Spinal cord (tissue), 10 donors: ENCODE data around the gene C8G. TPM values are rescaled to one million over a fixed set of nuclear protein-coding genes. Genes with fewer than 3 reads are reported as not detected.

Experiments
- DNase-seq, 6 donors: peaks; one replicate each; pipeline versions ENCODE4 v3.0.0 to v3.0.0-alpha.2; 2013 to 2015; ENCODE audit warnings: low spot score in 6 of 6, low read depth in 4 of 6
- H3K27ac ChIP-seq: one replicate; pipeline ENCODE4 v1.5.1; 2013; ENCODE audit warnings: low read depth, low read length, control low read depth
- H3K27me3 ChIP-seq: one replicate; pipeline ENCODE4 v1.6.1; 2013; ENCODE audit warnings: low read length; ENCODE audit not compliant: control insufficient read depth, insufficient read depth
- H3K36me3 ChIP-seq: one replicate; pipeline ENCODE4 v1.6.1; 2013; ENCODE audit warnings: low read length; ENCODE audit not compliant: control insufficient read depth, insufficient read depth
- H3K4me1 ChIP-seq: one replicate; pipeline ENCODE4 v1.6.1; 2013; ENCODE audit warnings: low read length; ENCODE audit not compliant: control insufficient read depth, insufficient read depth
- H3K4me3 ChIP-seq: one replicate; pipeline ENCODE4 v1.5.1; 2013; ENCODE audit warnings: low read depth, low read length, control low read depth
- H3K9me3 ChIP-seq: one replicate; pipeline ENCODE4 v1.6.1; 2013; ENCODE audit warnings: low read length; ENCODE audit not compliant: control insufficient read depth, insufficient read depth
- WGBS: methylation state at CpG from one replicate; pipeline ENCODE4 v1.1.5; 2013; ENCODE audit warnings: missing lambda C conversion rate; ENCODE audit not compliant: insufficient coverage; 5-methylcytosine and 5-hydroxymethylcytosine counted together
- polyA plus RNA-seq, 2 donors: library from polyadenylated mRNA; unstranded; fragments of 120-200 nt; gene quantifications; one replicate each; pipeline ENCODE4 v1.2.1, GENCODE V29; 2013; ENCODE audit not compliant: insufficient read length in 2 of 2
- total RNA-seq, 2 donors: library from RNA; depleted of rRNA in 1 of 2; stranded (reverse); fragments of 120-200 nt in 1 of 2; fragments of >200 nt in 1 of 2; gene quantifications; one replicate each; pipeline versions ENCODE4 v1.2.3 to v1.2.4, GENCODE V29; 2013 to 2014
- donor health status: healthy.

Gene C8G
- total and polyA plus RNA-seq, 4 donors, result 1.3 to 1.7 (median 1.6) TPM; not detected in 1

DNA sequence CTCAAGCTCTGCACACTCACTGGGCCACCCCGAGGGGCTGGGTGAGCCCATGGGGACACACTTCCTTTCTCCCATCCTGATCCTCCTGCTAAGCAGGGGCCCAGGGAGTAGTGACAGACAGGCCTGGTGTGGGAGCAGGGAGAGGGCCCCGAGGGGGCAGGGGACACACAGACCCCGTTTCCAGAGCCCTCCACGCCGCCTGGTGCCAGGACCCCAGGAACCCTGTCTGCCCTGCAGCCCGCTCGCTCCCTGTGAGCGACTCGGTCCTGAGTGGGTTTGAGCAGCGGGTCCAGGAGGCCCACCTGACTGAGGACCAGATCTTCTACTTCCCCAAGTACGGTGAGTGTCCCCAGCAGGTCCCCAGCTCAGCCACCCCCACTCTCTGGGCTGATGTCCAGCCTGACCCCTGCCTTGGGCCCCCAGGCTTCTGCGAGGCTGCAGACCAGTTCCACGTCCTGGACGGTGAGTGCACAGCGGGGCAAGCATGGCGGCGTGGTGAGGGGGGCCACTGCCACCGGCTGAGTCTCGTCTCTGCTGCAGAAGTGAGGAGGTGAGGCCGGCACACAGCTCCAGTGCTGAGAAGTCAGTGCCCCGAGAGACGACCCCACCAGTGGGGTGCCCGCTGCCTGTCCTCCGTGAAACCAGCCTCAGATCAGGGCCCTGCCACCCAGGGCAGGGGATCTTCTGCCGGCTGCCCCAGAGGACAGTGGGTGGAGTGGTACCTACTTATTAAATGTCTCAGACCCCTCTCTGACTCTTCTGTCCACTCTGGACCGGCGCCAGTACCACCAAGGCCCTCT, 1.4 kb downstream of the C8G start:
- H3K27ac ChIP-seq, result no peak overlapping the region
- H3K4me3 ChIP-seq, result no peak overlapping the region
- DNase-seq, result no peak
- no peaks in the 10 kb centered on the region for H3K9me3 ChIP-seq
- peaks cover 66% of the 10 kb centered on the region for H3K4me1 ChIP-seq
- peaks cover 25% of the 10 kb centered on the region for H3K36me3 ChIP-seq
- H3K27me3 ChIP-seq, result no peaks in the 10 kb centered on the region
- WGBS, result 68% methylated on average over 24 of the region's 27 CpGs

DNA sequence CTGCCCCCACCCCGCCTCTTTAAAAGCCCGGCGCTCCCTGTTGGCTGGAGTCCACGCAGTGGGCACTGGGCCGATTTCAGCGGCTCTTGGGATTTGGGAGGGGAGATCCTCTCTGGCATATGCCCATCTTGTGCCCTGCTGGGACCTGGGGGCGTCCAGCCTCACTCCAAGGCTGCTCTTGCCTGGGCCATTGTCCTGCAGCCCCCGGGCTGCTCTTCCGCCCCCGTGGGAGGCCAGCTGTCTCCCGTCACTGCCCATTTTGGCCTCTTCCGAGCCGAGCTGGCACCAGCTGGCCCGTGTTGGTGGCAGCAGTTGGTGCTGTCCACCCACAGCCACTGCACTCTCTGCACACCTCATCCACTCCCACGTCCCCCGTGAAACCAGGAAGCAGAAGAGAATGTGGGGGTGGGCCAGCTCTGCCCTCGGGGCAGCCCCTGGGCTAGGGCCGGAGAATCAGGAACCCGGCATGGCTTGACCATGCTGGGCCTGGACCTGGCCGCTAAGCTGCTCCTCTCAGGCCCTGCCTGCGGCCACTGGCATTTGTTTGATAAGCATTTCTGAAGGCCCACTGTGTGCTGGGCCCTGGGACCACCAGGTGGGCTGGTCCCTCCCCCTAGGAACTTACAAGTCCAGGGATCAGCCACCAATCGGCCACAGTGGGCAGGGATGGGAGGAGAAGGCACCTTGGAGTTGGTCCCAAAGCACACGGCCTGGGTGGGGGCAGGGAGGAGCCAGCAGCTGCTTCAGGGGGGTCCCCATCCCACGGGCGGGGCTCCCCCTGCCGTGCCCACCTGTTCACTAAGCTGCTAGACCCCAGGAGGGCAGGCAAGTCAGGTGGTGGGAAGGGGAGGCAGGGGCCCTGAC, 2.2 kb downstream of the C8G start:
- H3K4me3 ChIP-seq, result no peak overlapping the region
- H3K27ac ChIP-seq, result peak overlapping the region; percentile 47
- H3K9me3 ChIP-seq, result no peaks in the 10 kb centered on the region
- WGBS, result 56% methylated on average over 21 of the region's 26 CpGs
- DNase-seq, result no peak
- H3K27me3 ChIP-seq, result no peaks in the 10 kb centered on the region
- H3K36me3 ChIP-seq, result peaks cover 16% of the 10 kb centered on the region
- H3K4me1 ChIP-seq, result peaks cover 75% of the 10 kb centered on the region

DNA sequence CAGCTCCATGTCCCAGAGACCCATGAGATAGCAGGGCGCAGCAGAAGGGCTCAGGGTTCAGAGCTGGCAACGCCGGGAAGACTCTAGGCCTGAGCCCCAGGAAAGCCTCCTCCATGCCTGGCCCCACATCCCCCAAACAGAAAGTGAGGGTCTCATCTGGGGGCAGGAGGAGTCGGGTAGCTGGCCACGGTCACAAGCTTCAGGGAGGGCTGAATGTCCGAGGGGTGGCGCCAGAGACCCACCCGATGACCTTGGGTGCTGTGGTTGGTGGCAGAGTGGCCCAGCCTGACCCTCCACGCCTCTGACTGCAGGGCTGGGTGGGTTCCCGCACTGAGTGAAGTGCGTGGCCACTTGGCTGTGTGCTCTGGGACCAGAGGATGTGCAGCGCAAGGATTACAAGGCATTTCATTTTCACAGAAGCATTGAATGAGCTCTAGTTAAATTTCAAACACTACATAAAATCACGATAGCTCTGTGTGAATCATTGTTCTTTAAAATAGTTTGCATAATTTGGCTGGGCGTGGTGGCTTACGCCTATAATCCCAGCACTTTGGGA, 3.0 kb downstream of the C8G start:
- Histone ChIP-seq H3K4me1 (peaks cover 79% of the 10 kb centered on the region), H3K9me3 (no peaks in the 10 kb centered on the region), H3K27ac (peak overlapping the region; percentile 47), H3K36me3 (peaks cover 9% of the 10 kb centered on the region), H3K27me3 (no peaks in the 10 kb centered on the region), H3K4me3 (no peak overlapping the region)
- 24% methylated on average over 10 of the region's 15 CpGs for WGBS
- peak in 1 of 6 donors; percentile 24 for DNase-seq

DNA sequence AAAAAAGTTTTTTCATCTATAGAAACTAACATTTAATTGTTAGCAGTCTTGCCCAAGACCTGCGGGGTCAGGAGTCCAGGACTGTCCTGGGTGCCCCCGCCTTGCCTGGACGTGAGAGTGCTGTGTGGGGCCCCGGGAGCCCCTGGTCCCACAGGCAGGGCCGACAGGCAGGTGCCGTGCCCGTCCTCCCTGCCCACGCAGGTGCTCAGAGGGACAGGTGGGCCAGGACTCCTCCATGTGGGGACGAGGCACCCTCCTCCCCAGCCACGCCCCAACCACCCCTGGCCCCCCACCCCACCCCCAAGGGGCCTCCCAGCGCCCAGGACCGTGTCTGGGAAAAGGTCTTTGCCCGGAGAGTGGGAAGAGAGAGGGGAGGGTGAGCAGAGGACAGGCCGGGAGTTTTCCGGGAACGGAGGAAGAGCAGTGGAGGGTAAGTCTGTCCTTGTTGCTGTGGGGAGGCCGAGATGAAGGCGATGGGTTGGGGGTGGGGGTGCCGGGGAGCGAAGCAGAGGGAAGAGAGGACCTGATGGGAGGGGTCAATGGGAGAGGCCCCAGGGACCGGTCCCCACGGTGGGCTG, 4.3 kb downstream of the C8G start:
- Histone ChIP-seq H3K36me3 (no peaks in the 10 kb centered on the region), H3K27me3 (no peaks in the 10 kb centered on the region), H3K9me3 (no peaks in the 10 kb centered on the region), H3K27ac (peak overlapping the region; percentile 89), H3K4me3 (peak overlapping the region; percentile 78), H3K4me1 (peaks cover 73% of the 10 kb centered on the region)
- 21% methylated on average over 17 of the region's 22 CpGs for WGBS
- no peak for DNase-seq

DNA sequence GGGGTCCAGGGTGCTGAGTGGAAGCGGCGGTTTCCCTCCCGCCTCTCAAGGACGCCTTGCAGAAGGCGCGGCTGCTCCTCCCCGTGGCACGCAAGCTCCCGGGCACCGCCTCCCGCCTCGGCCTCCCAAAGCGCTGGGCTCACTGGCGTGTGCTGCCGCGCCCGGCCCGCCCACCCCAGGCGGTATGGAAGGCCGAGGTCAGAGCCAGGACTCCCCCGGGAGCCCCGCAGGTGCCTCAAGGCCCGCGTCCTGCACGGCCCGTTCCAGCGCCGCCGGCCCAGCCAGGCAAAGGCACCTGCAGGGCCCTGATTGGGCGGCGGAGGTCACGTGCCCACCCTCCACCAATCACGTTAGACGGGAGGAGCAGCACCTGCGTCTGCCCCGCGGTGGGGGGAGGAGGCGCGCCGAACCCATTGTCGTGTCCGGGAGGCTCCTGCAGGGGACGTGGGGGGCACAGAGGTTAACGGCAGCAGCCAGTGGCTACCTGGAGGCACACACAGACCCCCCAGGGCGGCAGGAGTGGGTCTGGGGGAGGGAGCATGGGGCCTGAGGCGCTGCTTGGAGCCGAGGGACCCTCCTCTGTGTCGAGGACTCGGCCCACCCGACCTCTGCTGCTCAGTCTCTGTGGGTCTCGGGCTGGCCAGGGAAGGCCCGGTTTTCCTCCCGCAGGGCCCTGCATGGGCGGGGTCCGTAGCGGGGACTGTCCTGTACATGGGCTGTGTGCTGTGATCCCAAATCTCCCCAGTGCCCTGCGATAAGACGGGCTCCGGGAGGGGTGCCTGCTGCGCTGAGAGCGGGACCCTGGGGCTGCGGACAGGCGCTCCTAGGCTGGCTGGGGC, 5.0 kb downstream of the C8G start:
- under 1% methylated on average over 63 of the region's 63 CpGs for WGBS
- Histone ChIP-seq H3K4me3 (peak overlapping the region; percentile 78), H3K27ac (peak overlapping the region; percentile 89), H3K36me3 (no peaks in the 10 kb centered on the region), H3K4me1 (peaks cover 69% of the 10 kb centered on the region), H3K27me3 (no peaks in the 10 kb centered on the region), H3K9me3 (no peaks in the 10 kb centered on the region)
- DNase-seq, result peak; percentile 78 to 99 (median 92)

DNA sequence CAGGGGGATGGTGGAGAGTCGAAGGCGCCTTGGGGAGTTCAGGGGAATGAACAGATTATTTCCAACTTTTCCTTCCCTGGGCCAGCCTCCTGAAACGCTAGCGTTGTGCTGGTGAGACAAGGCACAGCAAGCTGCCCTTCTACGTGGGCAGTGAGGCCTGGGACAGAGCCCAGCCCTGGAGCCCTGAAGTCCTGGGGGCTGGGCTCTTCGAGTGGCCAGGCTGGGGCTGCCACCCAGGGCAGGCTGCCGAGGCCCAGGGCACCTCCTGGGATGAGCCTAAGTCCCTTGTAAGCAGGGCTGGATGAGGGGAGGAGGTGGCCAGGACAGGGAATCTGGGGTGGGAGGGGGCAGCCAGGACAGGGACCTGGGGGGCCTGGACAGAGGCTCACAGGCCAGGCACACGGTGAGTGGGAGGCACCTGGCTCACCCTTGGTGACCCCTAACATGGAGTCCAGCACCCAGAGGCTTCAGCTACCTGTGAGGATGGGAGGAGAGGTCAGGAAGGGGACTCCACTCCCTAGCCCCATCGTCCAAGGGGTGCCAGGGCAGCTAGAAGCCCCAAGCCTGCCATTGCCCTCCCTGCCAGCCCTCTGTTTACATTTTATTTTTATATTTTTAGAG, 5.7 kb downstream of the C8G start:
- peak overlapping the region; percentile 89 for H3K27ac ChIP-seq
- 17% methylated on average over 8 of the region's 9 CpGs for WGBS
- H3K4me1 ChIP-seq, result peaks cover 66% of the 10 kb centered on the region
- DNase-seq, result no peak
- no peaks in the 10 kb centered on the region for H3K9me3 ChIP-seq
- no peaks in the 10 kb centered on the region for H3K27me3 ChIP-seq
- H3K36me3 ChIP-seq, result no peaks in the 10 kb centered on the region
- peak overlapping the region; percentile 78 for H3K4me3 ChIP-seq

DNA sequence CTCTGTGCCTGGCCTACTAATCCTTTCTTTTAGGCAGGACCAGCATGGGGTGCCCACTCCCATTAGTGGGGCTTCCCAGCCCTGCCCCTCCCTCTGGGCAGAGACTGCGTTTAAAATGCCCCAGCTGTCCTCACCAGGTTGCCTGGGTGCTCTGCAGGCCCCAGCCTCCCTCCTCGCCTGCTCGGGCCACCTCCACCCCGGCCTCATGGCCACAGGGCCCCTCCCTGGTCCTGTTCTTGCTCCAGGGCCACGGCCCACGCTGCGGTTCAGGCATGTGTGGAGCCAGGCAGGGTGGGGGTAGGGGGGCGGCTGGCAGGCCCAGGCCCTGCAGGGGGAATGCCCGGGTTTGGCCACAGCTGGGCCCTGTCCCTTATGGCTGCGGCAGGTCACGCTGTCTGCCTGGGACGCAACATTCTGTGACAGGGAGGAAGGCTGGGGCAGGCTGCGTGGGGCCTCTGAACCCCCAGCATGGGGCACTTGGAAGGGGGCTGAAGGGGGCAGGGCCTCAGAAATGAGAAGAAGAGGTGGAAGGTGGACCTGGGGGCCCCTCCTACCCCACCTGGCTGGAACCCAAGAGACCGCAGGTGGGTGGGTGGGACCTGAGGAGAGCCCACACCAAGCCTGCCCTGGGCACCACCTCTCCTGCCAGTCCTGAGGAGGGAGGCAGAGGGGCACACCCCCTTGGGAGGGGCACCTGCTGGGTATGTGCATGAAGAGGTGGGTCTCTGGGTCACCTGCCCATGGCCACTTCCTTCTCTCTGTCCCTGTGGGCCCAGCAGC, 6.7 kb downstream of the C8G start, which contains the start of gene LCN12:
Gene LCN12 (plus strand): TSS at position 733 of the 780 bp plus-strand sequence. CDS start 55 bp downstream, outside the sequence.
- Histone ChIP-seq H3K9me3 (no peaks in the 10 kb centered on the region), H3K36me3 (no peaks in the 10 kb centered on the region), H3K27ac (no peak within 1 kb of the TSS), H3K27me3 (no peaks in the 10 kb centered on the region), H3K4me3 (no peak within 1 kb of the TSS), H3K4me1 (peaks cover 58% of the 10 kb centered on the region)
- 69% methylated on average over 13 of the region's 14 CpGs for WGBS
- no peak for DNase-seq

DNA sequence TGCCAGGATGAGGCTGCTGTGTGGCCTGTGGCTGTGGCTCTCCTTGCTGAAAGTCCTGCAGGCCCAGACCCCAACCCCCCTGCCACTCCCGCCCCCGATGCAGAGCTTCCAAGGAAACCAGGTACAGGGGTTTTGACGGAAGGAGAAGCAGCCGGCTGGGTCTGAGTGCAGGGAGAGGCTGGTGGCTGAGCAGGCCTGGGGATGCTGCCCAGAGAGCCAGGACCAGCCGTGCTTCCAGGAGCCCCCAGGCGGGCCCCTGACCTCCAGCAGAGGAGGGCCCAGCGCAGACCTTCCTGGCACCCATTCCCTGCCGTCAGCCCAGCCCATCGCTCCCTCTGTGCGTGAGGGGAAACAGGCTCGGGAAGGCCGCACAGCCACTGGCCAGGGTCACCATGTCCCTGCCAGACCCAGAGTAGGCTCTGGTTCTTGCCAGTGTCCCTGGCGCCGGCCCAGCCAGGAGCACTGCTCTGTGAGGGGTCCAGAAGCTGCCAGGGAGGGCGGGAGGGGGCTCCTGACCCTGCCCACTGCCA, 7.3 kb downstream of the C8G start:
- H3K27ac ChIP-seq, result no peak overlapping the region
- no peak for DNase-seq
- 50% methylated on average over 14 of the region's 15 CpGs for WGBS
- no peaks in the 10 kb centered on the region for H3K36me3 ChIP-seq
- peaks cover 52% of the 10 kb centered on the region for H3K4me1 ChIP-seq
- no peaks in the 10 kb centered on the region for H3K9me3 ChIP-seq
- H3K27me3 ChIP-seq, result no peaks in the 10 kb centered on the region
- no peak overlapping the region for H3K4me3 ChIP-seq
